Measurements from ENCODE around the gene C1orf35. TPM values are rescaled to one million over a fixed set of nuclear protein-coding genes. Genes with fewer than 3 reads are reported as not detected.

Gene C1orf35
- total and polyA plus RNA-seq, 7 donors: 3.6 to 8.2 (median 5.7) TPM

DNA sequence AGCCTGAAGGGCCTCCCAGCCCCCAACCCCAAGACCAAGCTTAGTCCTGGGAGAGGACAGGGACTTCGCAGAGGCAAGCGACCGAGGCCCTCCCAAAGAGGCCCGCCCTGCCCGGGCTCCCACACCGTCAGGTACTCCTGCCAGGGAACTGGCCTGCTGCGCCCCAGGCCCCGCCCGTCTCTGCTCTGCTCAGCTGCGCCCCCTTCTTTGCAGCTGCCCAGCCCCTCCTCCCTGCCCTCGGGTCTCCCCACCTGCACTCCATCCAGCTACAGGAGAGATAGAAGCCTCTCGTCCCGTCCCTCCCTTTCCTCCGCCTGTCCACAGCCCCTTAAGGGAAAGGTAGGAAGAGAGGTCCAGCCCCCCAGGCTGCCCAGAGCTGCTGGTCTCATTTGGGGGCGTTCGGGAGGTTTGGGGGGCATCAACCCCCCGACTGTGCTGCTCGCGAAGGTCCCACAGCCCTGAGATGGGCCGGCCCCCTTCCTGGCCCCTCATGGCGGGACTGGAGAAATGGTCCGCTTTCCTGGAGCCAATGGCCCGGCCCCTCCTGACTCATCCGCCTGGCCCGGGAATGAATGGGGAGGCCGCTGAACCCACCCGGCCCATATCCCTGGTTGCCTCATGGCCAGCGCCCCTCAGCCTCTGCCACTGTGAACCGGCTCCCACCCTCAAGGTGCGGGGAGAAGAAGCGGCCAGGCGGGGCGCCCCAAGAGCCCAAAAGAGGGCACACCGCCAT, 42.5 kb downstream of the C1orf35 start:
- ATAC-seq (no peak), DNase-seq (peak in 1 of 2 donors; percentile 45)
- intact Hi-C loops (cut with DNase I): no loop called here
- TF ChIP-seq, protein P1, sequence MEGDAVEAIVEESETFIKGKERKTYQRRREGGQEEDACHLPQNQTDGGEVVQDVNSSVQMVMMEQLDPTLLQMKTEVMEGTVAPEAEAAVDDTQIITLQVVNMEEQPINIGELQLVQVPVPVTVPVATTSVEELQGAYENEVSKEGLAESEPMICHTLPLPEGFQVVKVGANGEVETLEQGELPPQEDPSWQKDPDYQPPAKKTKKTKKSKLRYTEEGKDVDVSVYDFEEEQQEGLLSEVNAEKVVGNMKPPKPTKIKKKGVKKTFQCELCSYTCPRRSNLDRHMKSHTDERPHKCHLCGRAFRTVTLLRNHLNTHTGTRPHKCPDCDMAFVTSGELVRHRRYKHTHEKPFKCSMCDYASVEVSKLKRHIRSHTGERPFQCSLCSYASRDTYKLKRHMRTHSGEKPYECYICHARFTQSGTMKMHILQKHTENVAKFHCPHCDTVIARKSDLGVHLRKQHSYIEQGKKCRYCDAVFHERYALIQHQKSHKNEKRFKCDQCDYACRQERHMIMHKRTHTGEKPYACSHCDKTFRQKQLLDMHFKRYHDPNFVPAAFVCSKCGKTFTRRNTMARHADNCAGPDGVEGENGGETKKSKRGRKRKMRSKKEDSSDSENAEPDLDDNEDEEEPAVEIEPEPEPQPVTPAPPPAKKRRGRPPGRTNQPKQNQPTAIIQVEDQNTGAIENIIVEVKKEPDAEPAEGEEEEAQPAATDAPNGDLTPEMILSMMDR (IDR thresholded peaks at IDR 0.05): no peak
- Histone ChIP-seq H3K4me3 (peak overlapping the region; percentile 22), H3K27me3 (ENCODE audit: insufficient read depth in 3 of 3, low read length in 2 of 3) (peaks cover 0 to 89% (median 41%) of the 10 kb centered on the region in 3 donors), H3K4me1 (peaks cover 6% of the 10 kb centered on the region), H3K27ac (no peak overlapping the region), H3K36me3 (ENCODE audit: insufficient read depth in 1 of 2, low read depth in 1 of 2) (no peaks in the 10 kb centered on the region), H3K9me3 (no peaks in the 10 kb centered on the region)
- WGBS, 3 donors: 8 to 11% (median 10%) methylated on average over 32 to 34 of the region's 34 CpGs

DNA sequence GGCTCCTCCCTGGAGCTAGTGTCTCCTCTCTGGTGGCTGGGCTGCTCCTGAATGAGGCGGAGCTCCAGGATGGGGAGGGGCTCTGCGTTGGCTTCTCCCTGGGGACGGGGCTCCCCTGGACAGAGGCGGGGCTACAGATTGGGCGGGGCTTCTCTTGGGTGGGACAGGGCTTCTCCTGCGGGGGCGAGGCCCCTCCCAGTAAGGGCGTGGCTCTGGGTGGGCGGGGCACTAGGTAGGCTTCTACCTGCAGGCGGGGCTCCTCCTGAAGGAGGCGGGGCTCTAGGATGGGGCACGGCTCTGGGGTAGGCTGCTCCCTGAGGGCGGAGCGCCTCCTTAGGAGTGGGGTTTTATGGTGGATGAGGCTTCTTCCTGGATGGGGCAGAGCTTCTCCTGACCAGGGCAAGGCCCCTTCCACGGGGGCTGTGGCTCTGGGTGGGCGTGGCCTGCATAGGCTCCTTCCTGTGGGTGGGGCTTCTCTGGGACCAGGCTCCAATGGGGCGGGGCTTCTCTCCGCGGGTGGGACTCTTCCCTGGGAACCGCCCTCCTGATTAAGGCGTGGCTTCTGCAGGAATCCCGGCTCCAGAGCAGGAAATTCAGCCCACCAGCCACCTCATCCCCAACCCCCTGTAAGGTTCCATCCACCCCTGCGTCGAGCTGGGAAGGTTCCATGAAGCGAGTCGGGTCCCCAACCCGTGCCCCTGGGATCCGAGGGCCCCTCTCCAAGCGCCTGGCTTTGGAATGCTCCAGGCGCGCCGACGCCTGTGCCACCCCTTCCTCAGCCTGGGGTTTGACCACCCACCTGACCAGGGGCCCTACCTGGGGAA, 43.3 kb downstream of the C1orf35 start:
- H3K9me3 ChIP-seq: no peaks in the 10 kb centered on the region
- no peaks in the 10 kb centered on the region for H3K36me3 ChIP-seq (ENCODE audit: insufficient read depth in 1 of 2, low read depth in 1 of 2)
- no peak overlapping the region for H3K27ac ChIP-seq
- peak overlapping the region; percentile 22 for H3K4me3 ChIP-seq
- 3 to 5% (median 4%) methylated on average over 30 to 33 of the region's 33 CpGs for WGBS, 3 donors
- H3K4me1 ChIP-seq: peaks cover 6% of the 10 kb centered on the region
- peaks cover 0 to 86% (median 37%) of the 10 kb centered on the region in 3 donors for H3K27me3 ChIP-seq (ENCODE audit: insufficient read depth in 3 of 3, low read length in 2 of 3)
- TF ChIP-seq, protein P1 (IDR thresholded peaks at IDR 0.05): no peak
- DNase-seq (peak in 1 of 2 donors; percentile 65), ATAC-seq (peak; percentile 28 to 69 (median 46))
- intact Hi-C loops (cut with DNase I): no loop called here

DNA sequence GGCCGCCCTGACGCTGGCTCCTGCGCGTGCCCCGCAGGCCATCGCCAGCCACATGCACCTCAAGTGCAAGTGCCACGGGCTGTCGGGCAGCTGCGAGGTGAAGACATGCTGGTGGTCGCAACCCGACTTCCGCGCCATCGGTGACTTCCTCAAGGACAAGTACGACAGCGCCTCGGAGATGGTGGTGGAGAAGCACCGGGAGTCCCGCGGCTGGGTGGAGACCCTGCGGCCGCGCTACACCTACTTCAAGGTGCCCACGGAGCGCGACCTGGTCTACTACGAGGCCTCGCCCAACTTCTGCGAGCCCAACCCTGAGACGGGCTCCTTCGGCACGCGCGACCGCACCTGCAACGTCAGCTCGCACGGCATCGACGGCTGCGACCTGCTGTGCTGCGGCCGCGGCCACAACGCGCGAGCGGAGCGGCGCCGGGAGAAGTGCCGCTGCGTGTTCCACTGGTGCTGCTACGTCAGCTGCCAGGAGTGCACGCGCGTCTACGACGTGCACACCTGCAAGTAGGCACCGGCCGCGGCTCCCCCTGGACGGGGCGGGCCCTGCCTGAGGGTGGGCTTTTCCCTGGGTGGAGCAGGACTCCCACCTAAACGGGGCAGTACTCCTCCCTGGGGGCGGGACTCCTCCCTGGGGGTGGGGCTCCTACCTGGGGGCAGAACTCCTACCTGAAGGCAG, 44.0 kb downstream of the C1orf35 start:
- H3K36me3 ChIP-seq (ENCODE audit: insufficient read depth in 1 of 2, low read depth in 1 of 2): no peaks in the 10 kb centered on the region
- no peak overlapping the region for H3K4me3 ChIP-seq
- TF ChIP-seq, protein P1 (IDR thresholded peaks at IDR 0.05): no peak
- DNase-seq (peak in 1 of 2 donors; percentile 47), ATAC-seq (peak in 2 of 4 donors; percentile 10 to 28)
- intact Hi-C loops (cut with DNase I): no loop called here
- H3K4me1 ChIP-seq: peaks cover 6% of the 10 kb centered on the region
- H3K27ac ChIP-seq: no peak overlapping the region
- 7 to 11% (median 8%) methylated on average over 61 to 66 of the region's 66 CpGs for WGBS, 3 donors
- H3K27me3 ChIP-seq (ENCODE audit: insufficient read depth in 3 of 3, low read length in 2 of 3): peaks cover 0 to 84% (median 36%) of the 10 kb centered on the region in 3 donors
- H3K9me3 ChIP-seq: no peaks in the 10 kb centered on the region

DNA sequence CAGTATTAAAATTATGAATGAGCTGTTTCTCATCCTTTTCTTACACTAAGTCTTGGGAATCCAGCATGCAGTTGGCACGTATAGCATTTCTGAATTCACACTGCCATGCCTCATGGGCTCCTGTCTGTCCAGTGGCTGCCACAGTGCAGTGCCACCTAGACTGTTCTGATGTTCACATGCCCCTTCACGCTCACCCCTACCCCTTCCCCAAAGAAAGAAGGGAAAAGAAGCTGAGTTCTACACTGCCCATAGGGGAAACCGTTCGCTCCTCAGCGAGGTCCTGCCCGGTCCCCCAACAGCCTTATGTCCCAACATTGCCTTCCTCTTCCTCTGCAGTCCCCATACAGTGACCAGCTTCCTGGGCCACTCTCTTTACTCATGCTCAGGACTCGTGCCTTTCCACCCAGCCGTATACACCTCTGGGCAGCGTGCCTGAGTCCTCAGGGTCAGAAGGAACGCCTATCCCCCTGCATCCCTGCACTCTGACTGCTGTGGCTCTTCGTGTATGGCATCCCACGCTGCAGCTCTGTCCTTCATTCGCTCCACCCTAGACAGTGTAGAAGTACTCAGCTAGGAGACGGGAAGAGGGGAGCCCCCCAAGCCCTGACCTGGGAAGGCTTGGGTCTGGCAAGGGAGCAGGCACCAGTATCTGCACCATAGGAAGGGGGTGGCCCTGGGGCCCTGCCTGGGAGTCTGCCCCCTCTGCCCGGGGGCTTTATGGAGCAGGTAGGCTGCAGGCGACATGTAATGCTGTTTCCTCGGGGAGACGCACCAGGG, 44.8 kb downstream of the C1orf35 start:
- H3K4me1 ChIP-seq: peaks cover 6% of the 10 kb centered on the region
- intact Hi-C loops (cut with DNase I): no loop called here
- WGBS, 3 donors: 39 to 50% (median 42%) methylated on average over 17 to 18 of the region's 18 CpGs
- ATAC-seq (no peak), DNase-seq (peak in 1 of 2 donors; percentile 17)
- H3K4me3 ChIP-seq: no peak overlapping the region
- no peak overlapping the region for H3K27ac ChIP-seq
- no peaks in the 10 kb centered on the region for H3K36me3 ChIP-seq (ENCODE audit: insufficient read depth in 1 of 2, low read depth in 1 of 2)
- TF ChIP-seq, protein P1 (IDR thresholded peaks at IDR 0.05): no peak
- H3K9me3 ChIP-seq: no peaks in the 10 kb centered on the region
- peaks cover 0 to 84% (median 36%) of the 10 kb centered on the region in 3 donors for H3K27me3 ChIP-seq (ENCODE audit: insufficient read depth in 3 of 3, low read length in 2 of 3)

All from psoas muscle (tissue), 8 donors.